B cell (primary cell): ENCODE results near the gene NADSYN1. TPM values are rescaled to one million over a fixed set of nuclear protein-coding genes. Genes with fewer than 3 reads are reported as not detected.

Experiments used
- ATAC-seq: fragments of 200-7000 bp; cut with Tn5 transposase; one replicate; pipeline ENCODE4 v1.10.0; 2021; ENCODE audit warnings: low read depth, mild to moderate bottlenecking, moderate number of reproducible peaks, moderate library complexity
- CTCF ChIA-PET: fragments of 350-600 bp; sonication (Branson Sonifier 250); formaldehyde crosslinking; loops from one replicate; lab custom pipeline; 2021; ENCODE audit warnings: antibody characterized with exemption, inconsistent platforms; lab: Charles Lee
- POLR2A ChIA-PET: fragments of 350-600 bp; sonication (Branson Sonifier 250); formaldehyde crosslinking; loops from one replicate; lab custom pipeline; 2021; ENCODE audit warnings: antibody characterized with exemption; lab: Charles Lee
- DNase-seq: peaks from one replicate; pipeline ENCODE4 v3.0.0; 2013
- H2AFZ ChIP-seq: 2 replicates; pipeline ENCODE4 v1.6.1; 2012; ENCODE audit warnings: mild to moderate bottlenecking, low read depth, low read length; ENCODE audit not compliant: insufficient read depth, poor library complexity, severe bottlenecking
- H3K27ac ChIP-seq, 2 donors: 1 replicate in 1 of 2; 2 replicates in 1 of 2; pipeline ENCODE4 v1.5.1; 2012 to 2013; ENCODE audit warnings: low read length in 2 of 2, mild to moderate bottlenecking in 2 of 2, moderate library complexity in 1 of 2
- H3K27me3 ChIP-seq, 4 experiments: fragments of 200-600 bp in 1 of 4; sonication (generic) in 1 of 4; replicated peaks in 1 of 4; 1 replicate in 2 of 4; 2 replicates in 2 of 4; pipeline versions ENCODE4 v1.6.1 to v1.7.0; 2013 to 2016; ENCODE audit warnings: low read length in 3 of 4, mild to moderate bottlenecking in 2 of 4, mixed read lengths in 1 of 4, moderate library complexity in 1 of 4; ENCODE audit not compliant: insufficient read depth in 4 of 4, control insufficient read depth in 3 of 4; ENCODE audit errors: control extremely low read depth in 1 of 4
- H3K36me3 ChIP-seq, 2 experiments: replicated peaks in 1 of 2; 1 replicate in 1 of 2; 2 replicates in 1 of 2; pipeline versions ENCODE4 v1.6.1 to v1.7.1; 2013; ENCODE audit warnings: low read length in 1 of 2; ENCODE audit not compliant: insufficient read depth in 2 of 2, control insufficient read depth in 1 of 2; ENCODE audit errors: control extremely low read depth in 1 of 2, extremely low read depth in 1 of 2
- H3K4me1 ChIP-seq, 2 donors: fragments of 200-600 bp in 1 of 2; sonication (generic) in 1 of 2; 1 replicate in 1 of 2; 2 replicates in 1 of 2; pipeline versions ENCODE4 v1.5.1 to v1.6.1; 2013 to 2017; ENCODE audit warnings: low read length in 2 of 2; ENCODE audit not compliant: control insufficient read depth in 2 of 2, insufficient read depth in 2 of 2
- H3K4me2 ChIP-seq: replicated peaks from 2 replicates; pipeline ENCODE3; 2012; ENCODE audit warnings: mild to moderate bottlenecking, low read depth, low read length; ENCODE audit not compliant: poor library complexity, severe bottlenecking
- H3K4me3 ChIP-seq, 5 experiments: fragments of 200-600 bp in 1 of 5; sonication (generic) in 1 of 5; 1 replicate in 3 of 5; 2 replicates in 2 of 5; pipeline versions ENCODE4 v1.5.1 to v1.7.0; 2011 to 2016; ENCODE audit warnings: low read length in 4 of 5, mild to moderate bottlenecking in 4 of 5, low read depth in 2 of 5, control low read depth in 1 of 5, moderate library complexity in 1 of 5; ENCODE audit not compliant: insufficient read depth in 1 of 5; ENCODE audit errors: control extremely low read depth in 1 of 5, extremely low read depth in 1 of 5
- H3K79me2 ChIP-seq: fragments of 200-600 bp; sonication (generic); one replicate; pipeline ENCODE4 v1.6.0; 2016; ENCODE audit warnings: low read length; ENCODE audit not compliant: control insufficient read depth, insufficient read depth
- H3K9ac ChIP-seq: fragments of 200-600 bp; sonication (generic); 2 replicates; pipeline ENCODE4 v1.6.1; 2017; ENCODE audit warnings: mild to moderate bottlenecking, low read length, moderate library complexity
- H3K9me3 ChIP-seq, 3 donors: one replicate each; pipeline versions ENCODE4 v1.6.1 to v1.7.1; 2013; ENCODE audit warnings: low read length in 2 of 3; ENCODE audit not compliant: control insufficient read depth in 2 of 3, insufficient read depth in 1 of 3; ENCODE audit errors: control extremely low read depth in 1 of 3
- H4K20me1 ChIP-seq: 2 replicates; pipeline ENCODE4 v1.6.0; 2012; ENCODE audit warnings: mild to moderate bottlenecking, low read length; ENCODE audit not compliant: insufficient read depth, control insufficient read depth, poor library complexity, severe bottlenecking
- H3K27ac Mint-ChIP-seq: one replicate; pipeline ENCODE4 v1.8.0; 2021; ENCODE audit warnings: mixed read lengths
- H3K27me3 Mint-ChIP-seq: one replicate; pipeline ENCODE4 v1.8.0; 2021; ENCODE audit warnings: mixed read lengths
- H3K4me1 Mint-ChIP-seq: one replicate; pipeline ENCODE4 v1.8.0; 2021; ENCODE audit warnings: mixed read lengths
- H3K4me3 Mint-ChIP-seq: one replicate; pipeline ENCODE4 v1.8.0; 2021; ENCODE audit warnings: mixed read lengths
- H3K9me3 Mint-ChIP-seq: one replicate; pipeline ENCODE4 v1.8.0; 2022; ENCODE audit warnings: mixed read lengths; ENCODE audit not compliant: insufficient read depth
- EZH2 ChIP-seq: IDR thresholded peaks from 2 replicates; pipeline ENCODE4 v1.6.1; 2012; ENCODE audit warnings: borderline replicate concordance, low read depth, mild to moderate bottlenecking, moderate library complexity, low read length; ENCODE audit not compliant: insufficient read depth, poor library complexity, severe bottlenecking
- WGBS: methylation state at CpG from one replicate; pipeline ENCODE4 v1.1.5; 2013; ENCODE audit warnings: missing lambda C conversion rate; ENCODE audit not compliant: insufficient coverage; 5-methylcytosine and 5-hydroxymethylcytosine counted together
- intact Hi-C: fragments of 100-400 bp; cut with micrococcal nuclease; formaldehyde crosslinking; loops from one replicate; pipeline ENCODE4 v1.10.0; 2022
- polyA plus RNA-seq: library from polyadenylated mRNA; depleted of rRNA; stranded (reverse); fragments of >200 nt; gene quantifications from 2 replicates; pipeline ENCODE4 v1.2.3, GENCODE V29; 2012
- total RNA-seq, 2 donors: library from RNA; stranded (reverse); fragments of 120-200 nt in 1 of 2; gene quantifications; 1 replicate in 1 of 2; 2 replicates in 1 of 2; pipeline versions ENCODE4 v1.2.3 to v1.2.4, GENCODE V29; 2013 to 2022
- TF ChIP-seq, protein P1 (sequence below): fragments of 200-600 bp; IDR thresholded peaks from one replicate; pipeline ENCODE4 v1.8.0; 2022; ENCODE audit warnings: antibody characterized with exemption, mild to moderate bottlenecking

Gene NADSYN1
- total and polyA plus RNA-seq, 2 donors (not counting 1 experiment from before 2014, with no cell fraction given): 153 to 222 TPM

DNA sequence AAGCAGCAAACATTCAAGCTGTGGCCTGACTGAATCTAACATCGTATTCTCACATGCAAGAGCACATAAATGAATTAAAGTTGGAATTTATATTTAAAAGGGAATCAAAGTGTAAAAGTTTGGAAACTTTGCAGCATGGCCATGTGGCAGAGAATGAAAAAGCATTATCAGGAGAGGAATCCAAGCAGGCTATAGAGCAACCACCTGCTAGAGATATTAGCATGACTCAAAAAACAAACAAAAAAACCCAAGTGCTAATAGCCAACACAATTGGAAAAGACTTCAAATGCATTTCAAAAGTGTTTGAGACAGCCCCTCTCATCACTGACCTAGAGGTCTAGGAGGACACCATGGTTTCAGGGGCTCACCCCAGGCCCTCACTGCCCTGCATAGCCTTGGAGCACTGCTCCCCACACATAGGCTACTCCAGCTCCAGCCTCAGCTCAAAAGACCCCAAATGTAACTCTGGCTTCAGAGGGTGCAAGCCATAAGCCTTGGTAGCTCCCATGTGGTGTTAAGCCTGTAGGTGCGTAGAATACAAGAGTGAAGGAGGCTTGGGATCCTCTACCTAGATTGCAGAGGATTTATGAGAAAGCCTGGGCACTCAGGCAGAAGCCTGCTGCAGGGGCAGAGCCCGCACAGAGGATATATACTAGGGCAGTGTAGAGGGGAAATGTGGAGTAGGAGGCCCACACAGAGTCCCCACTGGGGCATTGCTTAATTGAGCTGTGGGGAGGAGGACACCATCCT is 72.4 kb downstream of the NADSYN1 start:
- Mint-ChIP-seq H3K4me1 (no peaks in the 10 kb centered on the region), H3K27ac (no peak overlapping the region), H3K9me3 (peaks cover 6% of the 10 kb centered on the region), H3K4me3 (no peak overlapping the region), H3K27me3 (peaks cover 11% of the 10 kb centered on the region)
- peaks cover 0 to 3% (median 0%) of the 10 kb centered on the region in 4 experiments for H3K27me3 ChIP-seq
- no peak overlapping the region for H3K4me3 ChIP-seq
- H3K4me2 ChIP-seq: no peak overlapping the region
- H2AFZ ChIP-seq: no peak overlapping the region
- intact Hi-C loops: no loop called here
- ATAC-seq (no peak), DNase-seq (no peak)
- CTCF ChIA-PET: interaction anchor here (0.8 kb wide), 1 partner anchor 18 kb away, joined by 3 read pairs; no protein-coding TSS in a partner anchor
- no peaks in the 10 kb centered on the region for H4K20me1 ChIP-seq
- no peaks in the 10 kb centered on the region for H3K36me3 ChIP-seq
- POLR2A ChIA-PET: no interaction called here
- H3K9ac ChIP-seq: no peak overlapping the region
- H3K4me1 ChIP-seq: no peaks in the 10 kb centered on the region
- H3K9me3 ChIP-seq: peaks cover 0 to 4% (median 0%) of the 10 kb centered on the region in 3 donors
- WGBS: 60% methylated on average over 2 of the region's 3 CpGs
- no peak overlapping the region for H3K27ac ChIP-seq
- TF ChIP-seq EZH2: no peak
- TF ChIP-seq, protein P1, sequence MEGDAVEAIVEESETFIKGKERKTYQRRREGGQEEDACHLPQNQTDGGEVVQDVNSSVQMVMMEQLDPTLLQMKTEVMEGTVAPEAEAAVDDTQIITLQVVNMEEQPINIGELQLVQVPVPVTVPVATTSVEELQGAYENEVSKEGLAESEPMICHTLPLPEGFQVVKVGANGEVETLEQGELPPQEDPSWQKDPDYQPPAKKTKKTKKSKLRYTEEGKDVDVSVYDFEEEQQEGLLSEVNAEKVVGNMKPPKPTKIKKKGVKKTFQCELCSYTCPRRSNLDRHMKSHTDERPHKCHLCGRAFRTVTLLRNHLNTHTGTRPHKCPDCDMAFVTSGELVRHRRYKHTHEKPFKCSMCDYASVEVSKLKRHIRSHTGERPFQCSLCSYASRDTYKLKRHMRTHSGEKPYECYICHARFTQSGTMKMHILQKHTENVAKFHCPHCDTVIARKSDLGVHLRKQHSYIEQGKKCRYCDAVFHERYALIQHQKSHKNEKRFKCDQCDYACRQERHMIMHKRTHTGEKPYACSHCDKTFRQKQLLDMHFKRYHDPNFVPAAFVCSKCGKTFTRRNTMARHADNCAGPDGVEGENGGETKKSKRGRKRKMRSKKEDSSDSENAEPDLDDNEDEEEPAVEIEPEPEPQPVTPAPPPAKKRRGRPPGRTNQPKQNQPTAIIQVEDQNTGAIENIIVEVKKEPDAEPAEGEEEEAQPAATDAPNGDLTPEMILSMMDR: no peak
- no peaks in the 10 kb centered on the region for H3K79me2 ChIP-seq

DNA sequence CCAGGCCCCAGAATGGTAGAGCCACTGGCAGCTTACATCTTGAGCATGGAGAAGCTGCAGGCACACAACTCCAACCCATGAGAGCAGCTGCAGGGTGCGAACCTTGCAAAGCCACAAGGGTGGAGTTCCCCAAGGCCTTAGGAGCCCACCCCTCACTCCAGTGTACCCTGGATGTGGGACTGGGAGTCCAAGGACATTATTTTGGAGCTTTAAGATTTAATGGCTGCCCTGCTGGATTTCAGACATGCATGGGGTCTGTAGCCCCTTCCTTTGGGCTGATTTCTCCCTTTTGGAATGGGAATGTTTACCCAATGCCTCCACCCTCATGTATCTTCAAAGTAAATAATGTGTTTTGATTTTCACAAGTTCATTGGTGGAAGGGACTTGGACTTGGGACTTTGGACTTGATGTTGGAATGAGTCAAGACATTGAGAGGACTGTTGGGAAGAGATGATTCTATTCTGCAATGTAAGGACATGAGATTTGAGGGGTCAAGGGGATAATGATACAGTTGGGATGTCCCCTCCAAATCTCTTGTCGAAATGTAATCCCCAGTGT is 73.0 kb downstream of the NADSYN1 start:
- Mint-ChIP-seq H3K9me3 (peaks cover 6% of the 10 kb centered on the region), H3K27ac (no peak overlapping the region), H3K4me1 (peaks cover 4% of the 10 kb centered on the region), H3K27me3 (peaks cover 11% of the 10 kb centered on the region), H3K4me3 (no peak overlapping the region)
- H2AFZ ChIP-seq: no peak overlapping the region
- DNase-seq (no peak), ATAC-seq (no peak)
- no peaks in the 10 kb centered on the region for H4K20me1 ChIP-seq
- ChIA-PET CTCF (interaction anchor here (0.8 kb wide), 1 partner anchor 19 kb away, joined by 3 read pairs; no protein-coding TSS in a partner anchor), POLR2A (no interaction called here)
- peaks cover 0 to 3% (median 0%) of the 10 kb centered on the region in 4 experiments for H3K27me3 ChIP-seq
- H3K36me3 ChIP-seq: no peaks in the 10 kb centered on the region
- H3K79me2 ChIP-seq: no peaks in the 10 kb centered on the region
- H3K4me2 ChIP-seq: no peak overlapping the region
- no peak overlapping the region for H3K9ac ChIP-seq
- no peaks in the 10 kb centered on the region for H3K4me1 ChIP-seq
- peaks cover 0 to 4% (median 0%) of the 10 kb centered on the region in 3 donors for H3K9me3 ChIP-seq
- no peak overlapping the region for H3K4me3 ChIP-seq
- TF ChIP-seq, protein P1: no peak
- no peak for TF ChIP-seq EZH2
- intact Hi-C loops: loop anchor here (1.0 kb wide), 1 partner anchor 37 kb away; no protein-coding TSS in a partner anchor
- no peak overlapping the region for H3K27ac ChIP-seq
- WGBS: 82% methylated on average over 2 of the region's 2 CpGs
